Measurements from ENCODE around the gene CSKMT.
"Not testable (repeated sequence)": the region's sequence is repeated elsewhere in the genome, so short reads cannot be mapped to it uniquely, and the experiment has no call there.

Gene CSKMT

DNA sequence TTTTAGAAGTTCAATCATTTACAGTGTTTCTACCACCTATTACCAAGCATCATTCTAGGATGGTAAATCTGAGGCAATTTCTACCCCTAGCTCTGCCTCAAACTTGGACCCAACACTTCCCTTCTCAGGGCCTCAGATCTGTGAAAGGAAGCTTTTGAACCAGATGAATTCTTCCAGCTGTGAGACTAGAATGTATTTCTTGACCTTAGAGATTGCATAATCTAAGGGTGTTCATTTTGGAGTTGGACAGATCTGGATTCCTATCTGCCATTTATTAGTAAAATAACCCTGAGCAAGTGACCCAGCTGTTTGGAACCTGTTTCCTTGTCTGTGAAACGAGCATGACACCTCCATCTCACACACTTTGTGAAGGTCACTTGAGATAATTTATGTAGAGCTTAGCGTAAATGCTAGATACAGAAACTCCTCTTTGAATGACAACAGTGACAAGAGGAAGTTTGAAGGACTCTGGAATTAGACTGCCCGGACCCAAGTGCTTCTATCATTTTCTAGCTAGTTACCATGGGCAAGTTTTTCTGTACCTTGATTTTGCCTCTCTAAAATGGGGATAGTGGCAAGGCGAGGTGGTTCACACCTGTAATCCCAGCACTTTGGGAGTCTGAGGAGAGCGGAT is 8.2 kb upstream of the CSKMT start:
- no peak for DNase-seq

DNA sequence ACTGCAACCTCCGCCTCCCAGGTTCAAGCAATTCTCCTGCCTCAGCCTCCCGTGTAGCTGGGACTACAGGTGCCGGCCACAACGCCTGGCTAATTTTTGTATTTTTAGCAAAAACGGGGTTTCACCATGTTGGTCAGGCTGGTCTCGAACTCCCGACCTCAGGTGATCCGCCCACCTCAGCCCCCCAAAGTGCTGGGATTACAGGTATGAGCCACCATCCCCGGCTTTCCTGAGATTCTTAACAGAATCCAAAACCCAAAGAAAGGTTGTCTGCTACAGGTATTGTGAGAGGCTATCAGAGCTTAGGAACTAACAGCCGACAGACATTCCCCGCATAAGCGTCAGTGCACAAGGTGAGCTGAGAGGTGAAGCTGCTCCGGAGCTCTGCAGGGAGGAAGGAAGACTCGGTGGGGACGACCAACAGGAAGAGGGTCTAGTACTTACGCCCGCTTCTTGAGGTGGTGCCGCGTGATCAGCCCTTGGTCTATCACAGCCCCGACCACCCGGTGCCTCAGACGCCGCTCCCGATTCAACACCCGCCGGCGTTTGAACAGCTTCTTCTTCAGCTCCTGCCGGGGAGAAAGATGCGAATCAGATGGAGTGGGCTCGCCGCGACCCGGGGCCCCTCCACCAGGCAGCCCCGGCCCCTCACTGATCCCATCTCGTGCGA is 572 bp upstream of the CSKMT start:
- DNase-seq: no peak

DNA sequence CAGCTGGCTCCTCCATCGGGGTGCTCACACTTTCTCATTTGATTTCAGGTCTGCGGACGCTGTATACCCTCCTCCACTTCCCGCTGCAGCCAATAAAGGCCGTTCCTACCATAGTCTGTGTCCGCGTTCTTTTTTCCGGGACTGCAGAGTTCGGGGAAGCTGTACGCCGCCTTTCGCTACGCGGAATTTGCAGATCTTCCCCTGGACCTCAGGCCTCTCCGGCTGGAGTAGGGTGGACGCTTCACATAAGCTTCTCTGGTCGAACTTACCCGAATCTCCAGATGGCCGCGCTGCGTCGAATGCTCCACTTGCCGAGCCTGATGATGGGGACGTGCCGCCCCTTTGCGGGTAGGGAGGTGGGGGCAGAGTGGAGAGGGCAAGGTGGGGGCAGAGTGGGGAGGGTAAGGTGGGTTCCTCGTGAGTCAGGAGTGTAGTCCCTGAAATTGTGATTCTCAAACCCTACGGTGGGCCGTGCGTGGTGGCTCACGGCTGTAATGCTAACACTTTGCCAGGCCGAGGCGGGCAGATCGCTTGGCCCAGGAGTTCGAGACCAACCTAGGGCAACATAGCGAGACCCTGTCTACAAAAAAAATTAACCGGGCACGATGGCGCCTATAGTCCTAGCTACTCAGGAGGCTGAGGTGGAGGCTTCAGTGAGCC is 617 bp downstream of the CSKMT start:
- DNase-seq: no peak

DNA sequence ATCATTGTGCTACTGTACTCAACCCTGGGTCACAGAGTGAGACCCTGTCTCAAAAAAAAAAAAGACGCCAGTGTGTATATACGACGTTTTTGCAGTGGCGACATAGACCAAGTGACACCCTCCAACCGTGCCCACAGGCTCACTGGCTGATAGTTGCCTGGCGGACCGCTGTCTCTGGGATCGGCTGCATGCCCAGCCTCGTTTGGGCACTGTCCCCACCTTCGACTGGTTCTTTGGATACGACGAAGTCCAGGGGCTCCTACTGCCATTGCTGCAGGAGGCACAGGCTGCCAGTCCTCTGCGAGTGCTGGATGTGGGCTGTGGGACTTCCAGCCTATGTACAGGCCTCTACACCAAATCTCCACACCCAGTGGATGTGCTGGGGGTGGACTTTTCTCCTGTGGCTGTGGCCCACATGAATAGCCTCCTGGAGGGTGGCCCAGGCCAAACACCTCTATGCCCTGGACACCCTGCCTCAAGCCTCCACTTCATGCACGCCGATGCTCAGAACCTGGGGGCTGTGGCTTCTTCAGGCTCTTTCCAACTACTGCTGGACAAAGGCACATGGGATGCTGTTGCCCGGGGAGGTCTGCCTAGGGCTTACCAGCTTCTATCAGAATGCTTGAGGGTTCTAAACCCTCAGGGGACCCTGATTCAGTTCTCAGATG is 1.3 kb downstream of the CSKMT start:
- DNase-seq: no peak

DNA sequence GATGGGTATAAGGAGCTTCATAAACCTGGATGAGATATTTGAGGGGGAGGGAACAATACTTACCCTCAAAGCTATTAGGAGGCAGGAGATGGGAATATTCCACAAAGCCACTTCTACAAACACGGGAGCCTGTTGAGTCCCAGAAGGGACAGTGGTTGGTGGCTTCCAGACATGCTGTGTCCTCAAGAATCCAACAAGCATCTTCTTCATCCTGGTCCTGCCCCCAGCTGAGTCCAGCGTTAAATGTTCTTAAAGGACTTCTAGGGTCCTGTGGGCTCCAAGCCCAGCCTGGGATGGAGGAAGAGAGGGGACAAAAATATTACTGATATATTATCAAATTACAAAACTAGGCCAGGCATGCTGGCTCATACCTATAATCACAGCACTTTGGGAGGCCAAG is 2.3 kb downstream of the CSKMT start:
- DNase-seq: no peak

DNA sequence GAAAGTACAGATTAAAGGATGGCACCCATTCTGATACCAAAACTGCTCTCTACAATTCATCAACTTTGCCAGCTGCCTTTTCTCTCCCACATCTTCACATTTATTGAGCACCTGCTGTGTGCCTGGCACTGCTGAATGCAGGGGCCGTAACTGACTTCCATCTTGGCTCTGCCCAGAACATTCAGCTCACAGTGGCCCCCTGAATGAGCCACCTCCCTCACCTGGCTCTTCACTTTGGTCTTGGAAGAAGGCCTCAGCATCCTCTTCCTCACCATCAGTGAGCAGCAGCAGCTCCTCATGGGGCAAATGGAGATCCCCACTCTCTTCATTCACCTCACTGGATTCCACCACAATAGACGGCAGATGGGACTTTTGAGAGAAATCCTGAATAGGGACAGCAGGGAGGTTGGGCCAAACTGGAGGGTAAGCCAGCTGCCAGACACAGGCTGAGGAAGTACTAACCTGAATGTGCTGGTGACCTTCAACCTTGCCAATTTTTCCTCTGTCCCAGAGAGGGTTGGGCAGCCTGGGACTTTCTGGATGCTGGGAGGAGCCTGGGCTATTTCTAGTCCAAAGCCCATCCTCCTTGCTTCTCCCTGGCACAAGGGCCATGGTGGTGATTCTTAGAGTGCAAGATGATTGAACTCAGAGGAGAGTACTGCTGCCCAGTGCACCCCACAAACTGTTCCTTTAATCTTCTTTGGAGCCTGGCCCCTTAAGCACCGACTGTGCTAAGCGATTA is 4.5 kb downstream of the CSKMT start:
- DNase-seq: no peak

DNA sequence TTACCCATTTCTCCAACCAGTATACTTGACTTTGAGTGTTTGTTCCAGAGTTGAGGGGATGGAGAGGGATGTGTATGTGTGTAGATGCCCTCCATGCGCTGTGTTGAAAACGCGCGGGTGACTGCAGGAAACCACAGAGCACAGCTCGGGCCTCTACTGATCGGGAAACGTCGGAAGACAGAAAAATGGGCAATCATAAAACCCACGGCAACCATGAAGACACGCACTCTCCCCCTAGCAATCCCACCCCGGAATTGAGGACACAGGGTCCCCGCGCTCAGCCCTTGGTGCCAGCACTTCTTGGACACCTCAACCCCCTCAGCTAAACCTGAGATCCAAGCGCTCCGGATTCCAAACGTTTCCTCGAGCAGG is 6.1 kb downstream of the CSKMT start:
- DNase-seq: no peak

DNA sequence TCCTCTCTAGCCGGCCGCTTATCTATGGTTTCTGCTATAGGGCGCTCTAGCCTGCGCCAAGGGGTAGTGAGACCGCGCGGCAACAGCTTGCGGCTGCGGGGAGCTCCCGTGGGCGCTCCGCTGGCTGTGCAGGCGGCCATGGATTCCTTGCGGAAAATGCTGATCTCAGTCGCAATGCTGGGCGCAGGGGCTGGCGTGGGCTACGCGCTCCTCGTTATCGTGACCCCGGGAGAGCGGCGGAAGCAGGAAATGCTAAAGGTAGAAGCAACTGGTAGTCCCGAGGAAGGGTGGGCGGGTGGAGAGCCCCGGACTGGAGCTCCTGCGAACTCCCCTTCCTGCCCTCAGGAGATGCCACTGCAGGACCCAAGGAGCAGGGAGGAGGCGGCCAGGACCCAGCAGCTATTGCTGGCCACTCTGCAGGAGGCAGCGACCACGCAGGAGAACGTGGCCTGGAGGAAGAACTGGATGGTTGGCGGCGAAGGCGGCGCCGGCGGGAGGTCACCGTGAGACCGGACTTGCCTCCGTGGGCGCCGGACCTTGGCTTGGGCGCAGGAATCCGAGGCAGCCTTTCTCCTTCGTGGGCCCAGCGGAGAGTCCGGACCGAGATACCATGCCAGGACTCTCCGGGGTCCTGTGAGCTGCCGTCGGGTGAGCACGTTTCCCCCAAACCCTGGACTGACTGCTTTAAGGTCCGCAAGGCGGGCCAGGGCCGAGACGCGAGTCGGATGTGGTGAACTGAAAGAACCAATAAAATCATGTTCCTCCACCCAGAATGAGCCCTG is 6.7 kb downstream of the CSKMT start, which contains the start of the genes LBHD1 and UQCC3:
TSS of gene LBHD1 (minus strand) at position 660 of the 782 bp plus-strand sequence. CDS start 2,236 bp downstream, outside the sequence.
TSS of gene UQCC3 (plus strand) at position 66 of the 782 bp plus-strand sequence. CDS start at position 139, 73 bp downstream.
- peak; percentile 65 for DNase-seq

DNA sequence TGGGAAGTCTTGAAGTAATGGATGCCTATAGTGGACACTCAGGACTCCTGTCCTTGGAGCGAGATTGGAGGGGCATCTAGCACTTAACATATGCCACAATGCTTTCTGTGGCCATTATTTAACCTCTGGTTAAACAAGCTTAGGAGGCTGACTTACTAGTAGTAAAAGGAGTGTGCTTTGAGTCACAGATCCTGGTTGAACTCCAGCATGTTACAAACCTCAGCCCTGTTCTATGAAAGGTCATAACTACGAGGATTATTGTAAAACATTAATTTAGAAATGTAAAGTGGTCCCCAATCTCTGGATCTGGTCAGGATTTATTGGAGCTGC is 8.0 kb downstream of the CSKMT start:
- DNase-seq: no peak

DNA sequence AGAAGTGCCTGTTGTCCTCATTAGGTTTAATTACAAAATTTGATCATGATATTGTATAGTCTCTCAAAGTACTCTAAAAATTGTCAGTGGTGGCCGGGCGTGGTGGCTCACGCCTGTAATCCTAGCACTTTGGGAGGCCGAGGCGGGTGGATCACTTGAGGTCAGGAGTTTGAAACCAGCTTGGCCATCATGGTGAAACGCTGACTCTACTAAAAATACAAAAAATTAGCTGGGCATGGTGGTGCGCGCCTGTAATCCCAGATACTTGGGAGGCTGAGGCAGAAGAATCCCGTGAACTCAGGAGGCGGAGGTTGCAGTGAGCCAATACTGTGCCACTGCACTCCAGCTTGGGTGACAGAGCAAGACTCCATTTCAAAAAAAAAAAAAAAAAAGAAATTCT is 10.3 kb downstream of the CSKMT start:
- DNase-seq: not testable (repeated sequence)

DNA sequence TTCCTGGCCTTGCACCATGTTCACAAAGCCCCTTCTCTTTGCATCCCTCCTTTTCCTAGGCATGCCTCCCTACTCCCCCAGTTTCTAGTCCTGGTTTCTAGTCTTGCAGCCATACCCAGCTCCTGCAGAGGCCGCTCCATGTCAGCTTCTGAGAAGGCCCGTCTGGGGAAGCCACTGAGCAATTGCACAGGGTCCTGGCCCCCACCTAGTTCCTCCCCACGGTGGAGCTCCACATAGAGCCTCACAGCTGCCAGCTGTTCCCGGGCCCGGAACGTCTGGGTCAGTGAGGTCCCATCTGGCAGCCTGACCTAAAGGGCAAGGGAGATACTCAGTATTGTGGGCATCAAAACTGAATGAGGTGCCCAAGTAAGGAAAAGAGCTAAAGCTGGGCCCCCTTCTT is 11.6 kb downstream of the CSKMT start:
- no peak for DNase-seq

DNA sequence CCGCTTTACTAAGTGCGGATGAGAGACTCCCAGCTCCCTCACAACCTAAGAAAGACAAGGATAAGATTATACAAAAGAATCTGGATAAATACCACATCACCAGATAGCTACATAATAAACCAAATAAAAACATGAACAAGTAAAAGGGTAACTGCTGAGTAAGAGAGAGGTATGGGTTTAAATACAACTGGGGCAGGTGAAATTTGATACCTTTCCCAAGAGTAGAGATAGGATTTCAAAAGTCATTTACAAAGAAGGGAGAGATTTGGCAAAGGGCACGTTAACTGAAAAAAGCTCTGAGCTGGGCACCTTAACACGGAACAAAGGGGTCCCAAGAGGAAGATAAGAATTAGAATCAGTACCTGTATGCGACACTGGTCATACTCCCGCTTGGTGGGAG is 12.0 kb downstream of the CSKMT start:
- no peak for DNase-seq

DNA sequence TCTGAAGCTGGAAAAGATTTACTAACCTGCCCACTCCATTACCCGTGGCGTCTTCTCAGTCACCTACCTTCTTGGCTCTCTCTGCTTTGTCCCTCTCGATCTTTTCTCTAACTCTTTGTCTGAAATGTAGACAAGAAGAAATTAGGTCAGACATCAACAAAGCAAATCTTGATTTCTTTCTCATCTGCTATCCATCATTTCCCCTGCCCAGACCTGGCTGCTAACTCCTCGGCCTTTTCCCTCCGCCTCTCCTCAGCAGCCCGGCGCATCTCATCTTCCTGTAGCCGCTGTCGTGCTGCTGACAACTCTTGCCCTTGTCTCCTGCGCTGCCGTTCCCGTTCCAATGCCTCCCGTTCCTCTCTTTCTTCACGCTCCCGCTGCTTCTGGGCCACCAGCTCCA is 12.6 kb downstream of the CSKMT start:
- DNase-seq: no peak

DNA sequence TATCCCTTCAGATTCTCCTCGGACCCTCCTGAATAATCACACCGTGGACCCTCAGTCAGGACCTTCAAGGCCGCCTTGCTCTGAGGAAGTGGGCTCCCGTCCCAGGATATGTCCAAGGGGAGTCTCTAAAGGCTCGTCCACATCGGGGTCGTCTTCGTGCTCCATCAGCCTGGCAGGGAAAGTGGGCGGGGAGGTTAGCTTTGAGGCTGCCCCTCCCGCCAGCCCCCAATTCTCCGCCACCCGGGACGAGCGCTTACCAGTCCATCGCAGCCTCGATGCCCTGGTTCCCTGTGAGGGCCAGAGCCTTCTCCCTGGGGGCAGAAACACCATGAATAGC is 13.3 kb downstream of the CSKMT start:
- DNase-seq: no peak

DNA sequence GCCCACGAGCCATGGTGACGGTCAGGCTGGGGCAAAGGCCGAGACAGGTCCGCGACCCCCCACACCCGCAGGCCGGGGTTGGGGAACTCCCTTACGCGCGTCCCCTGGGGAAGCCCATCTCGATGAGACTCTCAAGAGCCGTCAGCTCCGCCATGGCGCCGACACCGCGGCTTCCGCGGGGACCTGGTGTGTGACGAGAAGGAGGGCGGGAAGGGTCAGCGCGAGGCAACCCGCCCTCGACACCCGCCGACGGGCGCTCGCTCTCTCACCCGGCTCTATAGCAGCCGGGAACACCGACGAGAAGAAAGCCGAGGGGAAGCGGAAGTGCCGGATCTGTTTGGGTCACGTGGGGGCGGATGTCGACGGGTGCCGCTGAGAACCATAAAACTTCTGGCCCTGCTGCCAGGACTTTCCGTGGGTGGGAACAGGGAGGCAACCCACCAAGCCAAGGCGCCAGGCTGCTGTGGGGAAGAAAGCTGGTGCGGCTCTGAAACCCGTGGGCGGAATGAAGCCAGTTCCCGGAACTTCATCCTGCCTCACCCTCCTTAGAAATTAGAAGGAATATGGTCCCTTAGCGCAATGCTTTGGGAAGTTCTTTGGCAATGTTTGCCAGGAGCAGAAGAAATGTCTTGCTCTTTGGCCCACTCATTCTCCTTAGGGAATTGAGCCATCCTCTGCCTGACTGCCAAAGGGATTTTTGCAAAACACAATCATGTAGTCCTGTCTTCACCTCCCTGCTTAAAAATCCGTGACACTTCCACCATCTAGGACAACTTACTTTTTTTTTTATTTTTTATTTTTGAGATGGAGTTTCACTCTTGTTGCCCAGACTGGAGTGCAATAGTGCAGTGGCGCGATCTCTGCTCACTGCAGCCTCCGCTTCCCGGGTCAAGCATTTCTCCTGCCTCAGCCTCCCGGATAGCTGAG is 13.9 kb downstream of the CSKMT start, which contains the start of gene UBXN1:
TSS of gene UBXN1 (minus strand) at position 304 of the 927 bp plus-strand sequence. CDS start at position 154, 150 bp downstream.
- peak; percentile 37 for DNase-seq

DNA sequence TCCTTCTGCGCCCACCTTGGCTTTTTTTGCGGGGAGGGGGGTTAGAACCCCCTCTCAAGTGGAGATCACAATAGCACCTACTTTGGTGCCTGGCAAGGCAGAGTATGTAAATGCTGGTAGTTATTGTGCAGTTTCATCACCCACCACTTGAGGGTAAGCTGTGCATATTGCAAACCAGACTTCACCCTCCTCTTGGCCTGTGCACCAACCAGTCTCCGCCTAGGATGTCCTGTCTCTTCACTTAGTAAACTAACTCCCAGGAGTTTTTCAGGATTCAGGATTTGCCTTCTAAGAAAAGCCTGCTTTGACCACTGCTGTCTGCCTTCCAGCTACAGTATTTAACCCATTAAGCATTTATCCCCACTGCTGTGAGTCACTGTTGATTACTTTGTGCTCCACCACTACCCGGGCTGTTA is 15.7 kb downstream of the CSKMT start:
- DNase-seq: no peak

DNA sequence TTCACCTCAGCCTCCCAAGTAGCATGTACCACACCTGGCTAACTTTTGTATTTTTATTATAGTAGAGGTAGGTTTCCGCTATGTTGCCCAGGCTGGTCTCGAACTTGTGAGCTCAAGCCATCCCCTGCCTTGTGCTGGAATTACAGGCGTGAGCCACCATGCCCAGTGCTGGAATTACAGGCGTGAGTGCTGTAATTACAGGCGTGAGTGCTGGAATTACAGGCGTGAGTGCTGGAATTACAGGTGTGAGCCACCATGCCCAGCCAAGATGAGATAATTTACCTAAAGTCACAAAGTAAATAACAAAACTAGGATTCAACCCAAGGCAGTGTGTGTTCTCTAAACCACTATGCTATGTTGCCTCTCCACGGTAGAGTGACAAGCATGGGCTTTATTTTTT is 17.4 kb downstream of the CSKMT start:
- DNase-seq: no peak

DNA sequence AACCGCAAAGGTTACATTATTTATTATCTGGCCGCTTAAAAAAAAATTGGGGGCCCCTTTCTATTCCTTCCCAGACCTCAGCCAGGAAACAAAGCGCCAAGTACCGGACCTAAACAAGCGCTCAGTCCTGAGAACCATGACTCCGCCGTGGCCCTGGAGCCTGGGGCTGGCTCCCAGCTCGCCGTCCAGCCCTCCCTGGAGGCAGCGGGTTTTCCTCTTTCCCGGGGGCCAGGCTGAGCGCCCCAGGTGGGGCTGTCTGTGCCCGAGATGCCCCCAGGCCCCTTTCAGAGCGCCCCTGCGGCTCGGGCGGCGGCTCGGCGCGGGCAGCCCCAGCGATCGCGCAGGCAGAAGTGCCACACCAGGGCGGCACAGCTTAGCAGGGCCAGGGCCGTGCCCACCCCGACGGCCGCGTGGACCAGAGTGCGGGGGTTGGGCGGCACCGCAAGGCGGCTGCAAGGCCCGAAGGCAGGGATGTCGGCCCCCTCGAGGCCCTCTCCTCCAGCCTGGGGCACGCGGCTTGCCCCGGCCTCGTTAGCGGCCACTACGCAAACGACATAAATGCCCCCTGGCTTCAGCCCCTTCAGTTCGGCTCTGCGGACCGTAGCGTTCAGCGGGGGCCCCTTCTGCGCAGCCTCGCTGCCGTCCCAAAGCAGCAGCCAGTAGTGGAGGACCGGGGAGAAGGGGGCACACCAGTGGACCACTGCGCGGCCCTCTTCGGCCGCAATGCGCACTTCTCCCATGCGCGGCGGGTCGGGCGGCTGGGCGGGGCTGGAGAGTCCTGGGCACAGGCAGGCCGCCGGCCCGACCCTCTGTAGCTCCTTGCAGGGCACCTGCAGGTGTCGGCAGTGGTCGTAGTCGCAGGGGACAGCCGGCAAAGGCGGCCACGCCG is 22.6 kb downstream of the CSKMT start:
- no peak for DNase-seq

DNA sequence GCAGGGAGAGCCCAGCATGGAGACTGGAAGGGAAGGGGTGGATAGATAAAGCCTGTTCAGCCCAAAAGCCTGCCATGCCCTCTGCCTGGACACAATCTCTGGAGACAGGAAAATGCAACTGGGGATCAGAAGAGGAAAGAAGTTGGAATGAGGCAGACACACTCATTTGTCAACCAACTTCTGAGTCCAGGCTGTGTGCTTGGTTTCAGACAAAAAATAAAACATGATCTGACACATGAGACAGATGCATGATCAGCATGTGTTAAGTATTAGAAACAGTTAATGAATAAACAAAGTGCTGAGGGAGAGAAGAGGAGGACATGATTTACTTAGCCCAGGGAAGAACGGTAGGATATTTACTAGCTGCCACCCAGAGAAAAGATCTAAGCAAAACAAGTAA is 23.4 kb downstream of the CSKMT start:
- DNase-seq: no peak
